Tongue (tissue), 2 donors: Measurements from ENCODE around the gene ICA1. TPM values are rescaled to one million over a fixed set of nuclear protein-coding genes. Genes with fewer than 3 reads are reported as not detected.
A peak's percentile ranks its signal among the peaks of the same experiment; 100 is the strongest.

Experiments
- DNase-seq: peaks from one replicate; pipeline ENCODE4 v3.0.0-alpha.2; 2015
- total RNA-seq: library from RNA; depleted of rRNA; stranded (reverse); fragments of >200 nt; gene quantifications from one replicate; pipeline ENCODE4 v1.2.3, GENCODE V29; 2014

Gene ICA1
- total RNA-seq, 1 donor from 2014 or later, result 4.6 TPM

- DNase-seq, result no peak
These were observed 104.7 kb downstream of the ICA1 start for GRCh38 chr7:8157296-8157695.

- no peak for DNase-seq
These were observed 106.1 kb downstream of the ICA1 start for GRCh38 chr7:8155836-8156235.

- no peak for DNase-seq
These were observed 107.7 kb downstream of the ICA1 start for GRCh38 chr7:8154272-8154671.

GRCh38 chr7:8152489-8153192 lies 109.3 kb downstream of the ICA1 start:
- no peak for DNase-seq

GRCh38 chr7:8151161-8151725 lies 110.7 kb downstream of the ICA1 start:
- DNase-seq, result peak; percentile 24

- no peak for DNase-seq
These were observed 112.7 kb downstream of the ICA1 start for GRCh38 chr7:8149222-8149621.

GRCh38 chr7:8147760-8148463 lies 114.1 kb downstream of the ICA1 start:
- no peak for DNase-seq

- DNase-seq, result peak; percentile 16
These were observed 115.1 kb downstream of the ICA1 start for GRCh38 chr7:8146788-8147413.

- no peak for DNase-seq
These were observed 115.7 kb downstream of the ICA1 start for GRCh38 chr7:8146106-8146787.

GRCh38 chr7:8144856-8145255 lies 117.1 kb downstream of the ICA1 start:
- DNase-seq, result no peak

- DNase-seq, result peak; percentile 41
These were observed 118.7 kb downstream of the ICA1 start for GRCh38 chr7:8143151-8143874.

- no peak for DNase-seq
These were observed 119.5 kb downstream of the ICA1 start for GRCh38 chr7:8142477-8142876.

- no peak for DNase-seq
These were observed 120.9 kb downstream of the ICA1 start for GRCh38 chr7:8141070-8141469.

- no peak for DNase-seq
These were observed 125.8 kb downstream of the ICA1 start for GRCh38 chr7:8136051-8136730.

GRCh38 chr7:8135417-8135816 lies 126.5 kb downstream of the ICA1 start:
- no peak for DNase-seq

GRCh38 chr7:8134089-8134733 lies 127.8 kb downstream of the ICA1 start:
- no peak for DNase-seq

- DNase-seq, result no peak
These were observed 128.6 kb downstream of the ICA1 start for GRCh38 chr7:8133188-8133848.

GRCh38 chr7:8131694-8132605 lies 130.0 kb downstream of the ICA1 start:
- no peak for DNase-seq

GRCh38 chr7:8130663-8131062 lies 131.3 kb downstream of the ICA1 start:
- DNase-seq, result no peak
